Type B pancreatic cell (in vitro differentiated cells): ENCODE results near the gene SLC30A3. TPM values are rescaled to one million over a fixed set of nuclear protein-coding genes. Genes with fewer than 3 reads are reported as not detected.

Experiments used
- DNase-seq: peaks from one replicate; pipeline ENCODE4 v3.0.0; 2021; ENCODE audit warnings: mixed read lengths; ENCODE audit not compliant: unreplicated experiment; ENCODE audit errors: extremely low spot score
- H3K27ac Mint-ChIP-seq: 2 replicates; pipeline ENCODE4 v1.8.0; 2021; ENCODE audit warnings: mild to moderate bottlenecking, mixed read lengths
- H3K27me3 Mint-ChIP-seq: 2 replicates; pipeline ENCODE4 v1.8.0; 2021; ENCODE audit warnings: mixed read lengths
- H3K36me3 Mint-ChIP-seq: 2 replicates; pipeline ENCODE4 v1.8.0; 2021; ENCODE audit warnings: mixed read lengths
- H3K4me1 Mint-ChIP-seq: one replicate; pipeline ENCODE4 v1.8.0; 2021; ENCODE audit warnings: mixed read lengths; ENCODE audit not compliant: unreplicated experiment
- H3K4me3 Mint-ChIP-seq: 2 replicates; pipeline ENCODE4 v1.8.0; 2021; ENCODE audit warnings: mild to moderate bottlenecking, mixed read lengths
- H3K9me3 Mint-ChIP-seq: 2 replicates; pipeline ENCODE4 v1.8.0; 2021; ENCODE audit warnings: mixed read lengths
- total RNA-seq: library from RNA; stranded (reverse); gene quantifications from 2 replicates; pipeline ENCODE4 v1.2.1, GENCODE V29; 2021; ENCODE audit warnings: low replicate concordance
- TF ChIP-seq, protein P1 (sequence below): fragments of 200-600 bp; sonication (generic); conservative IDR thresholded peaks from 2 replicates; pipeline ENCODE4 v1.5.0; 2021; ENCODE audit warnings: antibody characterized with exemption, mild to moderate bottlenecking

SLC30A3 gene
- total RNA-seq, 1 donor from 2014 or later, result 0.53 TPM

DNA sequence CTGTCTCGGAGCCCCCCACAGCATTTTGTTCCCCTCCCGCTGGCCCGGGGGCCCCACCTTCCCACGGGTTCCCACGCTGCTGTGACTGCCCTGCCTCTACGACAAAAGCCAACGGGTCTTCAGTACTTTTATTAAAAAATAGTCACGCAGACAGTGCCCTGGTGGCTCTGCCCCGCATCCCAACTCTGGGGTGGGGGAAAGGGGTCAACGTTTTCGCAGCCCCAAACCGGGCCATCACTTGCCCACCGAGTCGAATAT, 44.4 kb upstream of the SLC30A3 start:
- TF ChIP-seq, protein P1, sequence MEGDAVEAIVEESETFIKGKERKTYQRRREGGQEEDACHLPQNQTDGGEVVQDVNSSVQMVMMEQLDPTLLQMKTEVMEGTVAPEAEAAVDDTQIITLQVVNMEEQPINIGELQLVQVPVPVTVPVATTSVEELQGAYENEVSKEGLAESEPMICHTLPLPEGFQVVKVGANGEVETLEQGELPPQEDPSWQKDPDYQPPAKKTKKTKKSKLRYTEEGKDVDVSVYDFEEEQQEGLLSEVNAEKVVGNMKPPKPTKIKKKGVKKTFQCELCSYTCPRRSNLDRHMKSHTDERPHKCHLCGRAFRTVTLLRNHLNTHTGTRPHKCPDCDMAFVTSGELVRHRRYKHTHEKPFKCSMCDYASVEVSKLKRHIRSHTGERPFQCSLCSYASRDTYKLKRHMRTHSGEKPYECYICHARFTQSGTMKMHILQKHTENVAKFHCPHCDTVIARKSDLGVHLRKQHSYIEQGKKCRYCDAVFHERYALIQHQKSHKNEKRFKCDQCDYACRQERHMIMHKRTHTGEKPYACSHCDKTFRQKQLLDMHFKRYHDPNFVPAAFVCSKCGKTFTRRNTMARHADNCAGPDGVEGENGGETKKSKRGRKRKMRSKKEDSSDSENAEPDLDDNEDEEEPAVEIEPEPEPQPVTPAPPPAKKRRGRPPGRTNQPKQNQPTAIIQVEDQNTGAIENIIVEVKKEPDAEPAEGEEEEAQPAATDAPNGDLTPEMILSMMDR, result no peak
- Mint-ChIP-seq H3K4me1 (no peaks in the 10 kb centered on the region), H3K36me3 (peaks cover 9% of the 10 kb centered on the region), H3K9me3 (no peaks in the 10 kb centered on the region), H3K27ac (no peak overlapping the region), H3K27me3 (peaks cover 50% of the 10 kb centered on the region), H3K4me3 (no peak overlapping the region)
- no peak for DNase-seq

- Mint-ChIP-seq H3K4me3 (no peak overlapping the region), H3K9me3 (no peaks in the 10 kb centered on the region), H3K4me1 (no peaks in the 10 kb centered on the region), H3K36me3 (peaks cover 9% of the 10 kb centered on the region), H3K27me3 (peaks cover 50% of the 10 kb centered on the region), H3K27ac (no peak overlapping the region)
- TF ChIP-seq, protein P1, result no peak
- DNase-seq, result no peak
These were observed 43.9 kb upstream of the SLC30A3 start for GRCh38 chr2:27306573-27307286.

GRCh38 chr2:27306136-27306535, 43.3 kb upstream of the SLC30A3 start:
- no peak for DNase-seq
- Mint-ChIP-seq H3K4me3 (no peak overlapping the region), H3K27me3 (peaks cover 54% of the 10 kb centered on the region), H3K4me1 (no peaks in the 10 kb centered on the region), H3K36me3 (peaks cover 9% of the 10 kb centered on the region), H3K27ac (no peak overlapping the region), H3K9me3 (no peaks in the 10 kb centered on the region)
- TF ChIP-seq, protein P1, result no peak

DNA sequence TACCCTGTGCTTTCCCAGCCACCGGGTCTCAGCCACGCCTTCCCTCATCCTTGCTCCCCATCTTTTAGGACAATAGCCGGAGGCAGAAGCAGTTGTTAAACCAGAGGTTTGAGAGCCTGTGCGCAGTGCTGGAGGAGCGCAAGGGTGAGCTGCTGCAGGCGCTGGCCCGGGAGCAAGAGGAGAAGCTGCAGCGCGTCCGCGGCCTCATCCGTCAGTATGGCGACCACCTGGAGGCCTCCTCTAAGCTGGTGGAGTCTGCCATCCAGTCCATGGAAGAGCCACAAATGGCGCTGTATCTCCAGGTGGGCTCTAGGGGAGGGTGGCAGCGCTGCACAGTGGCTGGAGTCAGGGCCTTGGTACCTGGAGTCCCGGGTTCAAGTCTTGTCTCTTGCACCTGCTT, 42.7 kb upstream of the SLC30A3 start:
- H3K27ac Mint-ChIP-seq, result no peak overlapping the region
- no peaks in the 10 kb centered on the region for H3K4me1 Mint-ChIP-seq
- H3K9me3 Mint-ChIP-seq, result no peaks in the 10 kb centered on the region
- TF ChIP-seq, protein P1, result no peak
- no peak overlapping the region for H3K4me3 Mint-ChIP-seq
- DNase-seq, result no peak
- peaks cover 56% of the 10 kb centered on the region for H3K27me3 Mint-ChIP-seq
- peaks cover 8% of the 10 kb centered on the region for H3K36me3 Mint-ChIP-seq

DNA sequence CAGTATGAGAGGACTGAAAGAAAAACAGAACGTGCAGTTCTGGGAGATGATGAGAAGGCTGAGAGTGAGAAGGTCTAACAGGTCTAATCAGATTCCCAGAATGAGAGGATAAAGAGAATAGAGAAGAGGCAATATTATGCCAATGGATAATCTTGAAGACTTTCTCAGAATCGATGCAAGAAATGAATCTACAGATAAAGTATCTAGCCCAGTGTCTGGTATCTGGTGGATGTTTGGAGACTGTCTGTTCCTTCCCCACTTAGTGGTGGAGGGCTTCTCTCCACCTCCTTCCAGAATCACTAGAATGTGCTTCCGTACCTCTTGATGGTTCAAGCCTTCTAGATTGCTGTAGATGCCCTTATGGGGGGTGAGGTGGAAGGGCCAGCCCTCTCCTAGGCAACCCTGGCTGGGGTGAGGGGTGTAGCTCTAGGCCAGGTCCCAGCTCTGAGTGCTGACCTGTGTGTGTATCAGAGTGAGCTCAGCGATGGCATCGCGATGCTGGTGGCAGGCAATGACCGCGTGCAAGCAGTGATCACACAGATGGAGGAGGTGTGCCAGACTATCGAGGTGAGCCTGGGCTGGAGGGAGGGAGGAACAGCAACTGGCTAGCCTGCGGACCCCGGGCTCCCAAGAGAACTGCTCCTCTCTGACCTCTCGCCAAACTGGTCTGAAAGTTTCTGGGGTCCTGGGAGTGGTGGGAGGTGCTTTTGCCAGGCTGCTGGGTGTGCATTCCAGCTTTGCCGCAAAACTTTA, 41.8 kb upstream of the SLC30A3 start:
- peaks cover 54% of the 10 kb centered on the region for H3K27me3 Mint-ChIP-seq
- DNase-seq, result no peak
- TF ChIP-seq, protein P1, result no peak
- H3K9me3 Mint-ChIP-seq, result no peaks in the 10 kb centered on the region
- H3K36me3 Mint-ChIP-seq, result peaks cover 4% of the 10 kb centered on the region
- H3K4me1 Mint-ChIP-seq, result no peaks in the 10 kb centered on the region
- H3K27ac Mint-ChIP-seq, result no peak overlapping the region
- H3K4me3 Mint-ChIP-seq, result no peak overlapping the region
